ENCODE data around the gene SYCE1.
A peak's percentile ranks its signal among the peaks of the same experiment; 100 is the strongest.
"Not testable (repeated sequence)": the region's sequence is repeated elsewhere in the genome, so short reads cannot be mapped to it uniquely, and the experiment has no call there.

The SYCE1 gene

GRCh38 chr10:133523631-133524203 lies 41.7 kb downstream of the SYCE1 start:
- no peak for DNase-seq (ENCODE audit: extremely low read depth, low read depth)
- TF ChIP-seq CTCF (IDR thresholded peaks at IDR 0.05; ENCODE audit: low read depth, low read length, missing control alignments) = no peak
- no peak overlapping the region for H3K4me3 ChIP-seq (replicated peaks; ENCODE audit: low read depth, low read length)

- H3K4me3 ChIP-seq (replicated peaks; ENCODE audit: low read depth, low read length) = peak overlapping the region; percentile 38
- TF ChIP-seq CTCF (IDR thresholded peaks at IDR 0.05; ENCODE audit: low read depth, low read length, missing control alignments) = peak; percentile 85
Observed at GRCh38 chr10:133520193-133520738, 45.1 kb downstream of the SYCE1 start.

GRCh38 chr10:133518517-133518916 lies 46.9 kb downstream of the SYCE1 start:
- not testable (repeated sequence) for DNase-seq (ENCODE audit: extremely low read depth, low read depth); H3K4me3 ChIP-seq (replicated peaks; ENCODE audit: low read depth, low read length)

More at GRCh38 chr10:133520193-133520738, 45.1 kb downstream of the SYCE1 start:
- DNase-seq (ENCODE audit: extremely low read depth, low read depth) = no peak

GRCh38 chr10:133516057-133516456 lies 49.3 kb downstream of the SYCE1 start:
- TF ChIP-seq CTCF (IDR thresholded peaks at IDR 0.05; ENCODE audit: low read depth, low read length, missing control alignments) = no peak

GRCh38 chr10:133515471-133515870 lies 49.9 kb downstream of the SYCE1 start:
- no peak overlapping the region for H3K4me3 ChIP-seq (replicated peaks; ENCODE audit: low read depth, low read length)
- TF ChIP-seq CTCF (IDR thresholded peaks at IDR 0.05; ENCODE audit: low read depth, low read length, missing control alignments) = no peak
- DNase-seq (ENCODE audit: extremely low read depth, low read depth) = no peak

More at GRCh38 chr10:133516057-133516456, 49.3 kb downstream of the SYCE1 start:
- no peak for DNase-seq (ENCODE audit: extremely low read depth, low read depth)
- H3K4me3 ChIP-seq (replicated peaks; ENCODE audit: low read depth, low read length) = no peak overlapping the region

GRCh38 chr10:133511907-133512528 lies 53.4 kb downstream of the SYCE1 start:
- no peak for DNase-seq (ENCODE audit: extremely low read depth, low read depth)
- no peak for TF ChIP-seq CTCF (IDR thresholded peaks at IDR 0.05; ENCODE audit: low read depth, low read length, missing control alignments)

GRCh38 chr10:133511408-133511807 lies 54.0 kb downstream of the SYCE1 start:
- TF ChIP-seq CTCF (IDR thresholded peaks at IDR 0.05; ENCODE audit: low read depth, low read length, missing control alignments) = no peak
- H3K4me3 ChIP-seq (replicated peaks; ENCODE audit: low read depth, low read length) = no peak overlapping the region
- DNase-seq (ENCODE audit: extremely low read depth, low read depth) = no peak

More at GRCh38 chr10:133511907-133512528, 53.4 kb downstream of the SYCE1 start:
- no peak overlapping the region for H3K4me3 ChIP-seq (replicated peaks; ENCODE audit: low read depth, low read length)
